NCI-H2196 (cell line): ENCODE results near the gene YJU2.
A peak's percentile ranks its signal among the peaks of the same experiment; 100 is the strongest.

Experiments
- DNase-seq: peaks from one replicate; lab custom pipeline; 2025; ENCODE audit not compliant: unreplicated experiment; lab: John Stamatoyannopoulos, UW

Gene YJU2

GRCh38 chr19:4295972-4296771 is 49.3 kb downstream of the YJU2 start:
- DNase-seq = peak; percentile 75

- no peak for DNase-seq
Observed at GRCh38 chr19:4297901-4298809, 51.3 kb downstream of the YJU2 start.

- DNase-seq = no peak
Observed at GRCh38 chr19:4298810-4299550, 52.1 kb downstream of the YJU2 start.

- DNase-seq = no peak
Observed at GRCh38 chr19:4300589-4300988, 53.7 kb downstream of the YJU2 start.

GRCh38 chr19:4301590-4302242 is 54.8 kb downstream of the YJU2 start:
- DNase-seq = no peak

- DNase-seq = no peak
Observed at GRCh38 chr19:4302243-4302640, 55.4 kb downstream of the YJU2 start, which contains the start of gene TMIGD2. Gene TMIGD2 (minus strand): TSS chr19:4302389. CDS start chr19:4302385, 4 bp downstream.

- DNase-seq = no peak
Observed at GRCh38 chr19:4303819-4304537, 57.1 kb downstream of the YJU2 start.

GRCh38 chr19:4304538-4305256 is 57.8 kb downstream of the YJU2 start, which contains the start of gene FSD1:
Gene FSD1 (plus strand): TSS chr19:4304598. CDS start chr19:4304747, 149 bp downstream.
- DNase-seq = peak; percentile 79

- no peak for DNase-seq
Observed at GRCh38 chr19:4305257-4305612, 58.4 kb downstream of the YJU2 start.

GRCh38 chr19:4305659-4306058 is 58.8 kb downstream of the YJU2 start:
- DNase-seq = no peak

- no peak for DNase-seq
Observed at GRCh38 chr19:4310247-4311121, 63.6 kb downstream of the YJU2 start.

- DNase-seq = no peak
Observed at GRCh38 chr19:4313847-4314490, 67.1 kb downstream of the YJU2 start.

GRCh38 chr19:4316956-4317355 is 70.1 kb downstream of the YJU2 start:
- no peak for DNase-seq

- no peak for DNase-seq
Observed at GRCh38 chr19:4318460-4318859, 71.6 kb downstream of the YJU2 start.
